Trophoblast cell (in vitro differentiated cells and primary cell): ENCODE measurements around the gene TRPC4.

Experiments
- DNase-seq, 2 donors: peaks; one replicate each; pipeline ENCODE4 v3.0.0-alpha.2; 2016
- H2AFZ ChIP-seq: 2 replicates; pipeline ENCODE4 v1.6.1; 2013; ENCODE audit warnings: low read length, moderate library complexity, mild to moderate bottlenecking; ENCODE audit not compliant: insufficient read depth, poor library complexity
- H2AK5ac ChIP-seq: 2 replicates; pipeline ENCODE4 v1.6.1; 2013; ENCODE audit warnings: mild to moderate bottlenecking, low read length
- H2BK120ac ChIP-seq: 2 replicates; pipeline ENCODE4 v1.6.1; 2013; ENCODE audit warnings: low read length, mild to moderate bottlenecking, moderate library complexity; ENCODE audit not compliant: insufficient read depth, poor library complexity
- H2BK12ac ChIP-seq: 2 replicates; pipeline ENCODE4 v1.6.1; 2013; ENCODE audit warnings: mild to moderate bottlenecking, low read length, moderate library complexity
- H2BK5ac ChIP-seq: 2 replicates; pipeline ENCODE4 v1.6.1; 2013; ENCODE audit warnings: low read length, low read depth, moderate library complexity, mild to moderate bottlenecking; ENCODE audit not compliant: poor library complexity
- H3K14ac ChIP-seq: 2 replicates; pipeline ENCODE4 v1.6.1; 2013; ENCODE audit warnings: mild to moderate bottlenecking, low read length
- H3K18ac ChIP-seq: 2 replicates; pipeline ENCODE4 v1.6.1; 2013; ENCODE audit warnings: mild to moderate bottlenecking, low read length
- H3K23ac ChIP-seq: 2 replicates; pipeline ENCODE4 v1.6.1; 2013; ENCODE audit warnings: low read length
- H3K27ac ChIP-seq: 2 replicates; pipeline ENCODE4 v1.5.1; 2013; ENCODE audit warnings: low read depth, mild to moderate bottlenecking, inconsistent platforms, low read length, moderate library complexity
- H3K27me3 ChIP-seq: 2 replicates; pipeline ENCODE4 v1.6.1; 2013; ENCODE audit warnings: inconsistent platforms, mild to moderate bottlenecking, low read length, moderate library complexity; ENCODE audit not compliant: insufficient read depth
- H3K36me3 ChIP-seq, 2 experiments: 1 replicate in 1 of 2; 2 replicates in 1 of 2; pipeline ENCODE4 v1.6.1; 2013; ENCODE audit warnings: low read length in 2 of 2, mild to moderate bottlenecking in 2 of 2, moderate library complexity in 1 of 2; ENCODE audit not compliant: insufficient read depth in 2 of 2, control insufficient read depth in 1 of 2
- H3K4ac ChIP-seq: 2 replicates; pipeline ENCODE4 v1.6.1; 2013; ENCODE audit warnings: low read depth, mild to moderate bottlenecking, low read length, moderate library complexity
- H3K4me1 ChIP-seq, 2 experiments: 1 replicate in 1 of 2; 2 replicates in 1 of 2; pipeline ENCODE4 v1.6.1; 2013; ENCODE audit warnings: low read length in 2 of 2, mild to moderate bottlenecking in 2 of 2, moderate library complexity in 1 of 2; ENCODE audit not compliant: insufficient read depth in 2 of 2, control insufficient read depth in 1 of 2
- H3K4me2 ChIP-seq: 2 replicates; pipeline ENCODE4 v1.6.1; 2013; ENCODE audit warnings: inconsistent platforms, mild to moderate bottlenecking, low read length, moderate library complexity
- H3K4me3 ChIP-seq: 2 replicates; pipeline ENCODE4 v1.5.1; 2013; ENCODE audit warnings: mild to moderate bottlenecking, low read depth, low read length, inconsistent platforms
- H3K79me1 ChIP-seq: one replicate; pipeline ENCODE4 v1.6.1; 2013; ENCODE audit warnings: low read length
- H3K79me2 ChIP-seq: 2 replicates; pipeline ENCODE4 v1.6.1; 2013; ENCODE audit warnings: low read length, mild to moderate bottlenecking; ENCODE audit not compliant: control insufficient read depth, insufficient read depth, poor library complexity
- H3K9ac ChIP-seq: 2 replicates; pipeline ENCODE4 v1.6.1; 2013; ENCODE audit warnings: mild to moderate bottlenecking, low read length
- H3K9me3 ChIP-seq: 2 replicates; pipeline ENCODE4 v1.6.1; 2013; ENCODE audit warnings: low read depth, mild to moderate bottlenecking, control low read depth, inconsistent platforms, low read length; ENCODE audit not compliant: insufficient read depth
- H4K12ac ChIP-seq: 2 replicates; pipeline ENCODE4 v1.6.1; 2013; ENCODE audit warnings: low read depth, mild to moderate bottlenecking, low read length, moderate library complexity
- H4K8ac ChIP-seq: 2 replicates; pipeline ENCODE4 v1.6.1; 2013; ENCODE audit warnings: low read depth, mild to moderate bottlenecking, low read length, moderate library complexity
- H4K91ac ChIP-seq: one replicate; pipeline ENCODE4 v1.6.1; 2013; ENCODE audit warnings: low read depth, mild to moderate bottlenecking, low read length, moderate library complexity
- WGBS: extraction: QIAGEN DNeasy Blood & Tissue Kit; methylation state at CpG from one replicate; pipeline ENCODE4 v1.1.7; 2013; ENCODE audit warnings: missing lambda C conversion rate; ENCODE audit not compliant: insufficient read length, insufficient coverage; ENCODE audit errors: extremely low coverage; 5-methylcytosine and 5-hydroxymethylcytosine counted together

TRPC4 gene

GRCh38 chr13:37748913-37749312 is 120.7 kb downstream of the TRPC4 start:
- Histone ChIP-seq H2BK12ac (no peak overlapping the region), H3K18ac (no peak overlapping the region), H3K14ac (no peak overlapping the region), H2BK120ac (no peak overlapping the region), H2AK5ac (no peak overlapping the region), H3K27ac (no peak overlapping the region), H3K9ac (no peak overlapping the region), H3K4me2 (no peak overlapping the region), H3K36me3 (no peaks in the 10 kb centered on the region), H3K4ac (no peak overlapping the region), H3K23ac (no peak overlapping the region), H2AFZ (no peak overlapping the region), H3K27me3 (no peaks in the 10 kb centered on the region), H3K4me1 (no peaks in the 10 kb centered on the region), H3K4me3 (no peak overlapping the region), H2BK5ac (no peak overlapping the region), H3K79me2 (no peaks in the 10 kb centered on the region), H3K9me3 (no peaks in the 10 kb centered on the region), H4K8ac (no peak overlapping the region), H3K79me1 (no peaks in the 10 kb centered on the region), H4K12ac (no peak overlapping the region), H4K91ac (no peak overlapping the region)
- no CpG with 5 or more reads among the region's 3 CpGs for WGBS
- DNase-seq = no peak

GRCh38 chr13:37747071-37747612 is 122.4 kb downstream of the TRPC4 start:
- Histone ChIP-seq H4K91ac (no peak overlapping the region), H3K27me3 (no peaks in the 10 kb centered on the region), H2AFZ (no peak overlapping the region), H4K12ac (no peak overlapping the region), H3K9me3 (no peaks in the 10 kb centered on the region), H2AK5ac (no peak overlapping the region), H3K36me3 (no peaks in the 10 kb centered on the region), H3K14ac (no peak overlapping the region), H3K79me2 (no peaks in the 10 kb centered on the region), H3K4me2 (no peak overlapping the region), H3K23ac (no peak overlapping the region), H2BK12ac (no peak overlapping the region), H3K27ac (no peak overlapping the region), H3K4me1 (no peaks in the 10 kb centered on the region), H3K4ac (no peak overlapping the region), H4K8ac (no peak overlapping the region), H3K9ac (no peak overlapping the region), H2BK5ac (no peak overlapping the region), H2BK120ac (no peak overlapping the region), H3K79me1 (no peaks in the 10 kb centered on the region), H3K4me3 (no peak overlapping the region), H3K18ac (no peak overlapping the region)
- no CpG with 5 or more reads among the region's 5 CpGs for WGBS
- peak; percentile 2 to 59 for DNase-seq

GRCh38 chr13:37741536-37741935 is 128.0 kb downstream of the TRPC4 start:
- no peaks in the 10 kb centered on the region for H3K9me3 ChIP-seq
- no peak overlapping the region for H3K4ac ChIP-seq
- no peaks in the 10 kb centered on the region for H3K36me3 ChIP-seq
- no peak overlapping the region for H3K9ac ChIP-seq
- no peak overlapping the region for H2BK120ac ChIP-seq
- WGBS = no CpG with 5 or more reads among the region's 7 CpGs
- no peak overlapping the region for H3K14ac ChIP-seq
- no peak overlapping the region for H4K8ac ChIP-seq
- no peak for DNase-seq
- H2BK12ac ChIP-seq = no peak overlapping the region
- H3K4me3 ChIP-seq = no peak overlapping the region
- no peak overlapping the region for H2AFZ ChIP-seq
- no peak overlapping the region for H3K27ac ChIP-seq
- H3K23ac ChIP-seq = no peak overlapping the region
- no peaks in the 10 kb centered on the region for H3K27me3 ChIP-seq
- H4K91ac ChIP-seq = no peak overlapping the region
- H3K79me1 ChIP-seq = no peaks in the 10 kb centered on the region
- no peak overlapping the region for H2AK5ac ChIP-seq
- H3K18ac ChIP-seq = no peak overlapping the region
- H3K4me1 ChIP-seq = no peaks in the 10 kb centered on the region
- no peaks in the 10 kb centered on the region for H3K79me2 ChIP-seq
- no peak overlapping the region for H4K12ac ChIP-seq
- no peak overlapping the region for H2BK5ac ChIP-seq
- H3K4me2 ChIP-seq = no peak overlapping the region

- Histone ChIP-seq H2BK5ac (no peak overlapping the region), H2AFZ (no peak overlapping the region), H3K14ac (no peak overlapping the region), H4K91ac (no peak overlapping the region), H3K27ac (no peak overlapping the region), H3K18ac (no peak overlapping the region), H3K23ac (no peak overlapping the region), H3K4me2 (no peak overlapping the region), H3K27me3 (no peaks in the 10 kb centered on the region), H3K4me3 (no peak overlapping the region), H2AK5ac (no peak overlapping the region), H4K8ac (no peak overlapping the region), H3K9me3 (no peaks in the 10 kb centered on the region), H3K4me1 (no peaks in the 10 kb centered on the region), H3K79me1 (no peaks in the 10 kb centered on the region), H2BK120ac (no peak overlapping the region), H3K9ac (no peak overlapping the region), H3K4ac (no peak overlapping the region), H3K36me3 (no peaks in the 10 kb centered on the region), H3K79me2 (no peaks in the 10 kb centered on the region), H2BK12ac (no peak overlapping the region), H4K12ac (no peak overlapping the region)
- DNase-seq = no peak
- WGBS = no CpG with 5 or more reads among the region's 3 CpGs
These were observed 133.5 kb downstream of the TRPC4 start for GRCh38 chr13:37736045-37736444.
